Mammary epithelial cell (primary cell): ENCODE results near the gene TNP2.

Experiments used
- CTCF ChIP-seq, 2 donors: IDR thresholded peaks in 1 of 2; conservative IDR thresholded peaks in 1 of 2; 2 replicates each; pipeline ENCODE4 v1.5.1; 2011 to 2012; ENCODE audit warnings: inconsistent platforms in 2 of 2, low read length in 2 of 2, mild to moderate bottlenecking in 2 of 2, control low read depth in 1 of 2, low read depth in 1 of 2; ENCODE audit not compliant: insufficient read depth in 1 of 2; ENCODE audit errors: extremely low read depth in 1 of 2
- EZH2 ChIP-seq: IDR thresholded peaks from 2 replicates; pipeline ENCODE4 v1.6.1; 2012; ENCODE audit warnings: low read length, inconsistent platforms, borderline replicate concordance

DNA sequence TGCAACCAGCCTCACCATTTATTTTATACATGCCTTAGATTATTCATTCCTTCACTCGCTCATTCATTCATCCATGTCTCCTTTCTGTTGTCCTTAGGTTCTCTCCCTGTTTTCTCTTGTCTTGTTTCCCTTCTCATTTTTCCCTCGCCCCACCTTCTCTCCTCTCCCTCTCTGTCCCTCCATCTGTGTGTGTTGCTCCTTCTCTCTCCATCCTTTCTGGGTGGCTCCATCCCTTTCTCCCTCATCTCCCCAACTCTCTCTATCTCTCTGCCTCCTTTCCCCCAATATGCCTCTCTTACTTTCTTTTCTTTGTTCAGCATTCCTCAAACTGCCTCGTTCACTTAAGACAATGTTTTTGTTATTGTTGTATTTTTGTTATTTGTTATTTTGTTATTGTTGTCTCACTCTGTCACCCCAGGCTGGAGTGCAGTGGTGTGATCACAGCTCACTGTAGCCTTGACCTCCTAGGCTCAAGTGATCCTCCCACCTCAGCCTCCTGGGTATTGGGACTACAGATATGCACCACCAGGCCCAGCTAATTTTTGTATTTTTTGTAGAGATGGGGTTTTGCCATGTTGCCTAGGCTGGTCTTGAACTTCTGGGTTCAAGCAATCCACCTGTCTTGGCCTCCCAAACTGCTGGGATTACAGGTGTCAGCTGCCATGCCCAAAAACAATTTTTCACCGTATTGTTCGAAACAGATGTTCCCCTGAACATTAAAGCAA is 27.5 kb downstream of the TNP2 start:
- no peak for TF ChIP-seq CTCF (conservative IDR thresholded peaks at IDR 0.05 in 1 of 2, IDR thresholded peaks at IDR 0.05 in 1 of 2; ENCODE audit: extremely low read depth in 1 of 2, insufficient read depth in 1 of 2, low read depth in 1 of 2, low read length in 2 of 2)
- TF ChIP-seq EZH2 = no peak
